Spleen (tissue), 11 donors: ENCODE results near the gene TBC1D22A. TPM values are rescaled to one million over a fixed set of nuclear protein-coding genes. Genes with fewer than 3 reads are reported as not detected.

Source experiments
- DNase-seq: peaks from one replicate; pipeline ENCODE4 v3.0.0-alpha.2; 2020
- H3K27ac ChIP-seq, 8 donors: fragments of 200-600 bp; sonication (generic) in 7 of 8; 1 replicate in 4 of 8; 2 replicates in 4 of 8; pipeline versions ENCODE4 v1.5.0 to v1.8.0; 2016 to 2021; ENCODE audit warnings: inconsistent platforms in 4 of 8, mild to moderate bottlenecking in 4 of 8, moderate library complexity in 1 of 8
- H3K27me3 ChIP-seq, 7 donors: fragments of 200-600 bp; sonication (generic) in 6 of 7; replicated peaks in 1 of 7; 1 replicate in 4 of 7; 2 replicates in 3 of 7; pipeline versions ENCODE4 v1.5.0 to v1.8.0; 2016 to 2021; ENCODE audit warnings: inconsistent platforms in 3 of 7, mild to moderate bottlenecking in 1 of 7
- H3K36me3 ChIP-seq, 6 donors: fragments of 200-600 bp; sonication (generic) in 5 of 6; 1 replicate in 4 of 6; 2 replicates in 2 of 6; pipeline versions ENCODE4 v1.5.0 to v1.8.0; 2016 to 2021; ENCODE audit warnings: inconsistent platforms in 2 of 6
- H3K4me1 ChIP-seq, 6 donors: fragments of 200-600 bp; sonication (generic) in 5 of 6; 1 replicate in 3 of 6; 2 replicates in 3 of 6; pipeline versions ENCODE4 v1.5.0 to v1.8.0; 2016 to 2021; ENCODE audit warnings: inconsistent platforms in 3 of 6
- H3K4me3 ChIP-seq, 8 donors: fragments of 200-600 bp; sonication (generic) in 7 of 8; 1 replicate in 4 of 8; 2 replicates in 4 of 8; pipeline versions ENCODE4 v1.5.0 to v1.8.0; 2016 to 2021; ENCODE audit warnings: inconsistent platforms in 4 of 8, mild to moderate bottlenecking in 4 of 8, moderate library complexity in 2 of 8
- H3K9me3 ChIP-seq, 8 donors: fragments of 200-600 bp; sonication (generic) in 7 of 8; 1 replicate in 4 of 8; 2 replicates in 4 of 8; pipeline versions ENCODE4 v1.5.0 to v1.8.0; 2016 to 2021; ENCODE audit warnings: inconsistent platforms in 4 of 8
- CTCF ChIP-seq, 11 experiments: fragments of 200-600 bp in 7 of 11; fragments of 450-650 bp in 4 of 11; sonication (generic) in 4 of 11; IDR thresholded peaks in 8 of 11; conservative IDR thresholded peaks in 3 of 11; 1 replicate in 7 of 11; 2 replicates in 4 of 11; pipeline versions ENCODE4 v1.4.0 to v1.8.0; 2016 to 2021; ENCODE audit warnings: antibody characterized with exemption in 11 of 11, inconsistent platforms in 4 of 11, mild to moderate bottlenecking in 1 of 11
- POLR2A ChIP-seq, 3 donors: fragments of 450-650 bp; IDR thresholded peaks; one replicate each; pipeline ENCODE4 v1.5.1; 2017; ENCODE audit warnings: antibody characterized with exemption in 3 of 3, mild to moderate bottlenecking in 1 of 3
- POLR2AphosphoS5 ChIP-seq, 3 donors: sonication (generic); formaldehyde crosslinking; IDR thresholded peaks; one replicate each; pipeline ENCODE4 v1.5.1; 2017; ENCODE audit warnings: antibody characterized with exemption in 3 of 3
- WGBS, 5 donors: extraction: QIAGEN DNeasy Blood & Tissue Kit in 3 of 5; methylation state at CpG; one replicate each; pipeline versions ENCODE4 v1.1.5 to v1.1.7; 2013 to 2018; 5-methylcytosine and 5-hydroxymethylcytosine counted together
- intact Hi-C: fragments of 100-400 bp; cut with DNase I; formaldehyde crosslinking; loops from one replicate; pipeline ENCODE4 v1.15.0; 2023; ENCODE audit warnings: low total_unique reads
- polyA plus RNA-seq, 3 donors: library from polyadenylated mRNA; stranded (reverse); fragments of 200-250 nt; gene quantifications; one replicate each; pipeline ENCODE4 v1.2.1, GENCODE V29; 2013
- total RNA-seq, 7 donors: library from RNA; depleted of rRNA in 3 of 7; stranded (reverse); fragments of >200 nt in 3 of 7; fragmentation: NEBNext Ultra II Directional in 4 of 7; extraction: Animal tissue kit (Norgen Biotek cat#: 25700) in 4 of 7; gene quantifications; one replicate each; pipeline versions ENCODE4 v1.1.0 to v1.2.1, GENCODE V29; 2016 to 2021
- donor health status: healthy with polysubstance abuse.
- donor health status: DM: no; HTN: no; CAD: no; lungs with moderate emphysema.
- donor health status: DM: no; HTN: no; CAD: no.
- donor health status: Bipolar disorder and iron deficiency.
- donor health status: healthy.
- donor health status: DM: no; HTN: no; CAD: no.
- donor health status: DM: yes; HTN: yes; CAD: no.

Gene TBC1D22A
- total and polyA plus RNA-seq, 10 donors = 17.2 to 66.9 (median 49.6) TPM

- intact Hi-C loops = no loop called here
- no peaks in the 10 kb centered on the region for H3K27me3 ChIP-seq
- H3K27ac ChIP-seq = no peak overlapping the region
- H3K4me3 ChIP-seq = no peak overlapping the region
- H3K9me3 ChIP-seq = no peaks in the 10 kb centered on the region
- DNase-seq = no peak
- peaks cover 0 to 69% (median 16%) of the 10 kb centered on the region in 6 donors for H3K36me3 ChIP-seq
- H3K4me1 ChIP-seq = peaks cover 0 to 6% (median 0%) of the 10 kb centered on the region in 6 donors
- WGBS, 5 donors = 86 to 97% (median 91%) methylated on average over 6 to 8 of the region's 8 CpGs
- no peak for TF ChIP-seq CTCF (IDR thresholded peaks at IDR 0.05 in 8 of 11, conservative IDR thresholded peaks at IDR 0.05 in 3 of 11)
- TF ChIP-seq POLR2AphosphoS5 (IDR thresholded peaks at IDR 0.05) = peak in 1 of 3 donors; percentile 8
Observed at GRCh38 chr22:47002692-47003091, 240.2 kb downstream of the TBC1D22A start.

GRCh38 chr22:47005506-47006408, 243.3 kb downstream of the TBC1D22A start:
- intact Hi-C loops = no loop called here
- Histone ChIP-seq H3K4me1 (peaks cover 0 to 2% (median 0%) of the 10 kb centered on the region in 6 donors), H3K27me3 (no peaks in the 10 kb centered on the region), H3K9me3 (no peaks in the 10 kb centered on the region), H3K36me3 (peaks cover 0 to 66% (median 23%) of the 10 kb centered on the region in 6 donors), H3K27ac (no peak overlapping the region), H3K4me3 (no peak overlapping the region)
- 94 to 98% (median 95%) methylated on average over 8 of the region's 8 CpGs for WGBS, 5 donors
- DNase-seq = no peak
- no peak for TF ChIP-seq CTCF (IDR thresholded peaks at IDR 0.05 in 8 of 11, conservative IDR thresholded peaks at IDR 0.05 in 3 of 11)
- TF ChIP-seq POLR2A (IDR thresholded peaks at IDR 0.05) = no peak
- TF ChIP-seq POLR2AphosphoS5 (IDR thresholded peaks at IDR 0.05) = no peak

GRCh38 chr22:47006433-47006832, 244.0 kb downstream of the TBC1D22A start:
- no peak for DNase-seq
- no peak overlapping the region for H3K27ac ChIP-seq
- H3K27me3 ChIP-seq = no peaks in the 10 kb centered on the region
- 90 to 93% (median 91%) methylated on average over 15 of the region's 15 CpGs for WGBS, 5 donors
- intact Hi-C loops = no loop called here
- H3K9me3 ChIP-seq = no peaks in the 10 kb centered on the region
- peaks cover 0 to 64% (median 23%) of the 10 kb centered on the region in 6 donors for H3K36me3 ChIP-seq
- no peak for TF ChIP-seq CTCF (IDR thresholded peaks at IDR 0.05 in 8 of 11, conservative IDR thresholded peaks at IDR 0.05 in 3 of 11)
- TF ChIP-seq POLR2A (IDR thresholded peaks at IDR 0.05) = no peak
- H3K4me3 ChIP-seq = no peak overlapping the region
- H3K4me1 ChIP-seq = no peaks in the 10 kb centered on the region

- 91 to 100% (median 95%) methylated on average over 5 of the region's 5 CpGs for WGBS, 5 donors
- intact Hi-C loops = no loop called here
Observed at GRCh38 chr22:47006869-47007268, 244.4 kb downstream of the TBC1D22A start.

More at GRCh38 chr22:47006869-47007268, 244.4 kb downstream of the TBC1D22A start:
- peaks cover 0 to 64% (median 23%) of the 10 kb centered on the region in 6 donors for H3K36me3 ChIP-seq
- DNase-seq = no peak
- H3K4me1 ChIP-seq = peaks cover 0 to under 1% (median 0%) of the 10 kb centered on the region in 6 donors
- H3K27ac ChIP-seq = no peak overlapping the region
- no peak overlapping the region for H3K4me3 ChIP-seq
- H3K9me3 ChIP-seq = no peaks in the 10 kb centered on the region
- H3K27me3 ChIP-seq = no peaks in the 10 kb centered on the region
- TF ChIP-seq POLR2A (IDR thresholded peaks at IDR 0.05) = no peak
- TF ChIP-seq POLR2AphosphoS5 (IDR thresholded peaks at IDR 0.05) = no peak
- TF ChIP-seq CTCF (IDR thresholded peaks at IDR 0.05 in 8 of 11, conservative IDR thresholded peaks at IDR 0.05 in 3 of 11) = no peak
